ENCODE measurements around the gene NFATC3. TPM values are rescaled to one million over a fixed set of nuclear protein-coding genes. Genes with fewer than 3 reads are reported as not detected.

NFATC3 gene
- total RNA-seq, 1 experiment from 2014 or later: 53.9 TPM

DNA sequence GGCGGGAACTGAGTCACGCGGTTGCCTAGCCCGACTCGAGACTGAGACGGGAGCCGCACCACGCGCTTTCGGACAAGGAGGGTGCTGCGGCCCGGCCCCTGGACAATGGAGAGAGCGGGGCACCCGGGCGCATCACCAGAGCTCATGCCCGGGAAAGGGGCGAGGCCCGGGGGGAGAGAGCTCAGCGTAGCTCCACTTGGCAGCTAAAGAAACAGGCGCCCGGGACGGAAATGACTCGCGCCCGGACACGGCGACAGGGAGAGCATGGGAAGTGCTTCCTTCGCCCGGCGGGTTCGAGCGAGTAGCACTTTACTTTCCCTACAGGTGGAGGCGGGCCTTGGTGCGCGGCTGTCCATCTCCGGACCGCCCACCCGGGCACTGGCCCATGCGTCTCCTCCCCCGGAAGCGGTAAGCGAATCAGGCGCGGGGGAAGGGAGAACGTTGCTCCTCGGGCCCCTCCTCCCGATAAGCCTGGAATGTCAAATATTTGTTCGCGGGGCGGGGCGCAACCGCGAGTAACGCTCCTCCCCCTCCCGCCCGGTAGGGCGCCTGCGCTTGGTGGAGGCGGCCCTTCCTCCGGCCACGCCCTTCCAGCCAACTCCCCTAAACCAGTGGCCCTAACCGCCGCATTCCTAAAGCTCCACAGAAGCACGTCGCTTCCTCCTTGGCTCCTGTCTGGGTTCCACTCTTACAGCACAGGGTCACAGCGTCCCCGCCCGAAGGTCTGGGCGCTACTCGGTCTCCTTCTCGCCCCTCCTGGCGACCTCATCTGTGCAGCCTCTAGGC lies 152.3 kb downstream of the NFATC3 start:
- Histone ChIP-seq H3K36me3 (no peaks in the 10 kb centered on the region; the same call in 1 of the 2 replicates), H3K4me3 (peak overlapping the region; percentile 63), H3K27ac (peak overlapping the region; percentile 82), H3K27me3 (no peaks in the 10 kb centered on the region), H3K4me1 (no peaks in the 10 kb centered on the region), H3K9me3 (replicated peaks) (no peaks in the 10 kb centered on the region)
- peak; percentile 95 to 97 for DNase-seq

- H3K27me3 ChIP-seq: no peaks in the 10 kb centered on the region
- DNase-seq: no peak
- H3K4me1 ChIP-seq: no peaks in the 10 kb centered on the region
These were observed 152.8 kb downstream of the NFATC3 start for GRCh38 chr16:68238029-68238345.

GRCh38 chr16:68242085-68242484 lies 156.9 kb downstream of the NFATC3 start:
- DNase-seq: no peak
- Histone ChIP-seq H3K36me3 (no peaks in the 10 kb centered on the region), H3K27me3 (no peaks in the 10 kb centered on the region), H3K4me1 (no peaks in the 10 kb centered on the region), H3K27ac (no peak overlapping the region), H3K4me3 (no peak overlapping the region), H3K9me3 (replicated peaks) (no peaks in the 10 kb centered on the region)

More at GRCh38 chr16:68238029-68238345, 152.8 kb downstream of the NFATC3 start:
- Histone ChIP-seq H3K36me3 (no peaks in the 10 kb centered on the region; the same call in 1 of the 2 replicates), H3K9me3 (replicated peaks) (no peaks in the 10 kb centered on the region), H3K27ac (peak overlapping the region; percentile 82), H3K4me3 (peak overlapping the region; percentile 63)

- Histone ChIP-seq H3K9me3 (replicated peaks) (no peaks in the 10 kb centered on the region), H3K27ac (no peak overlapping the region), H3K4me1 (no peaks in the 10 kb centered on the region), H3K4me3 (no peak overlapping the region), H3K36me3 (no peaks in the 10 kb centered on the region), H3K27me3 (no peaks in the 10 kb centered on the region)
- no peak for DNase-seq
These were observed 158.0 kb downstream of the NFATC3 start for GRCh38 chr16:68242926-68243858.

GRCh38 chr16:68244481-68244902 lies 159.3 kb downstream of the NFATC3 start:
- Histone ChIP-seq H3K36me3 (no peaks in the 10 kb centered on the region), H3K4me3 (peak overlapping the region; percentile 71), H3K27ac (no peak overlapping the region), H3K9me3 (replicated peaks) (no peaks in the 10 kb centered on the region), H3K27me3 (no peaks in the 10 kb centered on the region), H3K4me1 (no peaks in the 10 kb centered on the region)
- no peak for DNase-seq

- Histone ChIP-seq H3K36me3 (no peaks in the 10 kb centered on the region), H3K27ac (0 out of 2 replicates have a peak within 1 kb of the TSS, but pooled peaks have one; percentile 3), H3K4me3 (peak within 1 kb of the TSS; percentile 71), H3K9me3 (replicated peaks) (no peaks in the 10 kb centered on the region), H3K4me1 (no peaks in the 10 kb centered on the region), H3K27me3 (no peaks in the 10 kb centered on the region)
- peak; percentile 87 to 91 for DNase-seq
These were observed 160.0 kb downstream of the NFATC3 start, which contains the start of gene PLA2G15 for GRCh38 chr16:68244903-68245853. PLA2G15 (plus strand) TSS chr16:68245373; CDS start chr16:68245427, 54 bp downstream.

DNA sequence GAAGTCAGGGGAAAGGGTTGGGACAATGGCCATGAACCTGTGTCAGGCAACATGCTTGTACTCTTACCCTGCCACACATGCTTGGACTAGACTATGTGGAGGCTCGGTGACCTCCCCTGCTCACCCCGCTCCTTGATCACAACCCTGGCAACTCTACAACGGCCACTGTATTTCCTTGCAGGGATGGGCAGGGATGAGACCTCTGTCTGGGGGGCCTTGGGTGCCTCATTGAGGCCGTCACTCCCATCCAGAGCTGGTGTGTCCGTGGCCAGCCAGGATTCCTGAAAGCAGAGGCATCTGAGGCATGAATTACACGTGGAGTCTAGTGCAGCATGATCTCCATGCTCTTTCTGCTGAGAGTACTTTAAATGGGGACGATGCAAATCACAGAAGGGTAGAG lies 161.0 kb downstream of the NFATC3 start:
- no peaks in the 10 kb centered on the region for H3K9me3 ChIP-seq (replicated peaks)
- H3K27ac ChIP-seq: no peak overlapping the region
- H3K27me3 ChIP-seq: no peaks in the 10 kb centered on the region
- no peak for DNase-seq
- no peaks in the 10 kb centered on the region for H3K36me3 ChIP-seq
- H3K4me1 ChIP-seq: no peaks in the 10 kb centered on the region
- no peak overlapping the region; the same call in 1 of the 2 replicates for H3K4me3 ChIP-seq

GRCh38 chr16:68246666-68247065 lies 161.5 kb downstream of the NFATC3 start:
- H3K4me3 ChIP-seq: no peak overlapping the region
- no peaks in the 10 kb centered on the region for H3K9me3 ChIP-seq (replicated peaks)
- no peaks in the 10 kb centered on the region for H3K27me3 ChIP-seq
- no peak for DNase-seq
- H3K36me3 ChIP-seq: no peaks in the 10 kb centered on the region
- no peak overlapping the region for H3K27ac ChIP-seq
- no peaks in the 10 kb centered on the region for H3K4me1 ChIP-seq

DNA sequence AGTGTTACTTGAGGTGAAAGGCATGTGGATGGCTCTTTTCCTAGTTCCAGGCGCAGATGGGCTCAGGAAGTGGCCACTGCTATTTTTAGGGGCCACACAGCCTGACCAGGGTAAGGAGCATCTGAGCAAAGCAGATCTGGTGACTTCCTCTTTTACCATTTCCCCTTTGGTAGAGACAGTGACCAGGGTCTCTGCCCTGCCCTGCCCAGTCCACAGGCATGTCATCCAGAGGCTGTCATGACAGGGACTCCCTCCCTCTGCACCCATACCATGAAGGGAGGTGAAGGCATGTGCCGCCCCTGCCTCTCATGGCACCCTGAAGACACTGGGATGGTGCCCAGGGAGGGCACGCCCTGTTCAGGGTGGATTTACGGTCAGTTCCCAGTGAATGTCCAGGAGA lies 162.2 kb downstream of the NFATC3 start:
- H3K36me3 ChIP-seq: no peaks in the 10 kb centered on the region
- no peaks in the 10 kb centered on the region for H3K9me3 ChIP-seq (replicated peaks)
- H3K4me3 ChIP-seq: no peak overlapping the region
- no peaks in the 10 kb centered on the region for H3K27me3 ChIP-seq
- H3K4me1 ChIP-seq: no peaks in the 10 kb centered on the region
- H3K27ac ChIP-seq: no peak overlapping the region
- no peak for DNase-seq

- Histone ChIP-seq H3K4me1 (no peaks in the 10 kb centered on the region), H3K27me3 (no peaks in the 10 kb centered on the region), H3K4me3 (no peak overlapping the region), H3K36me3 (no peaks in the 10 kb centered on the region), H3K9me3 (replicated peaks) (no peaks in the 10 kb centered on the region), H3K27ac (no peak overlapping the region)
- no peak for DNase-seq
These were observed 162.8 kb downstream of the NFATC3 start for GRCh38 chr16:68247932-68248331.

GRCh38 chr16:68249371-68249770 lies 164.2 kb downstream of the NFATC3 start:
- Histone ChIP-seq H3K36me3 (no peaks in the 10 kb centered on the region), H3K27ac (no peak overlapping the region), H3K27me3 (no peaks in the 10 kb centered on the region), H3K4me3 (no peak overlapping the region), H3K9me3 (replicated peaks) (no peaks in the 10 kb centered on the region), H3K4me1 (no peaks in the 10 kb centered on the region)
- DNase-seq: no peak

DNA sequence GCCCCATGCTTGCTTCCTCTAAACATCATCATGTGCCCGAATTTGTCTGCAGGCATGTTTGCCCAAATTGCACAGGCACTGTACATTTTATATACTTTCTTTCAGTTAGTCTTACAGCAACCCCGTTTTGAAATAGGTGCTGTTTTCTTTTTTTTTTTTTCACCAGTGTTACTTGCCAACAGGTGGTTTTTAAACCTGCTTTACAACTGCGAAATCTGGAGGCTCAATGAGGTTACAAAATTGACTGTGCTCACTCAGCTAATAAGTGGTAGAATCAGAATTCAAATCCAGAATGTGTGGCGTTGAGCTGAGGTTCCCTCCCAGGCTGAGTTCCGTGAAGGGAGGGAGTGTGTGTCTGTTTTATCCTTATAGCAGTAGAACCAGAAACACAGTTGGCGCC lies 165.8 kb downstream of the NFATC3 start:
- no peaks in the 10 kb centered on the region for H3K27me3 ChIP-seq
- H3K4me3 ChIP-seq: no peak overlapping the region
- no peak overlapping the region for H3K27ac ChIP-seq
- DNase-seq: no peak
- no peaks in the 10 kb centered on the region for H3K4me1 ChIP-seq
- no peaks in the 10 kb centered on the region for H3K9me3 ChIP-seq (replicated peaks)
- H3K36me3 ChIP-seq: no peaks in the 10 kb centered on the region

- no peaks in the 10 kb centered on the region for H3K9me3 ChIP-seq (replicated peaks)
- H3K36me3 ChIP-seq: no peaks in the 10 kb centered on the region
- H3K27me3 ChIP-seq: no peaks in the 10 kb centered on the region
- H3K27ac ChIP-seq: no peak overlapping the region
- H3K4me3 ChIP-seq: no peak overlapping the region
- H3K4me1 ChIP-seq: no peaks in the 10 kb centered on the region
- DNase-seq: no peak
These were observed 166.7 kb downstream of the NFATC3 start for GRCh38 chr16:68251832-68252231.

DNA sequence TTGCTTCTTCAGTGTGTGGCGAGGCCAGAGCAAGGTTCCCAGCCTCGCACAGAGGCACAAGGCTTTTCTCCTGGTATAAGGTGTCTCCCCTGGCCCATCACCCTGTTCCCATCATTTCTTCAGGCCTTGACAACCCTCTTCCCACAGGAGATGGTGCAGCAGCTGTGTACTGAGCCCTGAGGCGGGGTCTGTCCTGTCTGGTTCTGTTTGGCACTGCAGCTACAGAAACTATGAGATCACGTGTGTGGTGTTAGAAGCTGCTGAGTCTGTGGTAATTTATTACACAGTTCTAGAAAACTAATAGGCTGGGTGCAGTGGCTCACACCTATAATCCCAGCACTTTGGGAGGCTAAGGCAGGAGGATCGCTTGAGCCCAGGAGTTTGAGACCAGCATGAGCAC lies 167.2 kb downstream of the NFATC3 start:
- Histone ChIP-seq H3K4me3 (no peak overlapping the region), H3K27ac (no peak overlapping the region), H3K4me1 (no peaks in the 10 kb centered on the region), H3K36me3 (no peaks in the 10 kb centered on the region), H3K27me3 (no peaks in the 10 kb centered on the region), H3K9me3 (replicated peaks) (no peaks in the 10 kb centered on the region)
- no peak for DNase-seq
